HEK293T (cell line): ENCODE measurements around the gene DMD.

Source experiments
- FOXK2 ChIP-seq: fragments of 450-650 bp; IDR thresholded peaks from 2 replicates; pipeline ENCODE4 v1.6.1; 2016; ENCODE audit warnings: mild to moderate bottlenecking
- FOXM1 ChIP-seq: fragments of 450-650 bp; IDR thresholded peaks from 2 replicates; pipeline ENCODE4 v1.6.1; 2017; ENCODE audit warnings: mild to moderate bottlenecking, borderline replicate concordance
- HDGF ChIP-seq: fragments of 450-650 bp; IDR thresholded peaks from 2 replicates; pipeline ENCODE4 v1.6.1; 2017; ENCODE audit warnings: antibody characterized with exemption, borderline replicate concordance
- L3MBTL2 ChIP-seq: fragments of 450-650 bp; conservative IDR thresholded peaks from 2 replicates; pipeline ENCODE4 v1.6.1; 2016; ENCODE audit warnings: mild to moderate bottlenecking
- SUZ12 ChIP-seq: fragments of 450-650 bp; IDR thresholded peaks from 2 replicates; pipeline ENCODE4 v1.6.1; 2016; ENCODE audit warnings: mild to moderate bottlenecking
- TARDBP ChIP-seq: fragments of 450-650 bp; IDR thresholded peaks from 2 replicates; pipeline ENCODE4 v1.6.1; 2016
- ZNF384 ChIP-seq: fragments of 450-650 bp; IDR thresholded peaks from 2 replicates; pipeline ENCODE4 v1.6.1; 2016
- TF ChIP-seq, protein P1 (sequence below): fragments of 450-650 bp; IDR thresholded peaks from 2 replicates; pipeline ENCODE4 v1.6.1; 2016

DNA sequence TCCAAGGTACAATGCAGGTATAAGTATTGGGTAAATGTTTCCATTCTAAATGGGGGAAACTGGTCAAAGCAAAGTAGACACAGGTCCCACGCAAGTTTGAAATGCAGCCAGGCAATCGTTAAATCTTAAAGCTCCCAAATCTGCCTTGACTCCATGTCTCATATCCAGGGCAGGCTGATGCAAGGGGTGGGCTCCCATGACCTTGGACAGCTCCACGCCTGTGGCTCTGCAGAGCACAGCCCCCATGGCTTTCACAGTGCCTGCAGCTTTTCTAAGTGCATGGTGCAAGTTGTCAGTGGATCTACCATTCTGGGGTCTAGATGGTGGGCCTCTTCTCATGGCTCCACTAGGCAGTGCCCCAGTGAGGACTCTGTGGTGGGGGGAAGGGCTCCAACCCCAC, 436.4 kb downstream of the DMD start:
- TF ChIP-seq L3MBTL2 (no peak), FOXK2 (no peak), ZNF384 (no peak), SUZ12 (no peak), TARDBP (no peak), FOXM1 (no peak), HDGF (no peak)
- TF ChIP-seq, protein P1, sequence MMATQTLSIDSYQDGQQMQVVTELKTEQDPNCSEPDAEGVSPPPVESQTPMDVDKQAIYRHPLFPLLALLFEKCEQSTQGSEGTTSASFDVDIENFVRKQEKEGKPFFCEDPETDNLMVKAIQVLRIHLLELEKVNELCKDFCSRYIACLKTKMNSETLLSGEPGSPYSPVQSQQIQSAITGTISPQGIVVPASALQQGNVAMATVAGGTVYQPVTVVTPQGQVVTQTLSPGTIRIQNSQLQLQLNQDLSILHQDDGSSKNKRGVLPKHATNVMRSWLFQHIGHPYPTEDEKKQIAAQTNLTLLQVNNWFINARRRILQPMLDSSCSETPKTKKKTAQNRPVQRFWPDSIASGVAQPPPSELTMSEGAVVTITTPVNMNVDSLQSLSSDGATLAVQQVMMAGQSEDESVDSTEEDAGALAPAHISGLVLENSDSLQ, result no peak
